Fibroblast of lung (primary cell): ENCODE measurements around the gene MYADML2. TPM values are rescaled to one million over a fixed set of nuclear protein-coding genes. Genes with fewer than 3 reads are reported as not detected.
A peak's percentile ranks its signal among the peaks of the same experiment; 100 is the strongest.

Source experiments
- DNase-seq, 2 donors: peaks; one replicate each; pipeline versions ENCODE4 v3.0.0 to v3.0.0-alpha.2; 2010; ENCODE audit warnings: low read depth in 2 of 2
- H2AFZ ChIP-seq: 2 replicates; pipeline ENCODE4 v1.5.1; 2012; ENCODE audit warnings: low read length, control low read depth, inconsistent platforms
- H3K27ac ChIP-seq: 2 replicates; pipeline ENCODE4 v1.5.1; 2011; ENCODE audit warnings: low read length, control low read depth; ENCODE audit not compliant: insufficient read depth
- H3K27me3 ChIP-seq: 2 replicates; pipeline ENCODE4 v1.5.1; 2011; ENCODE audit warnings: mild to moderate bottlenecking, low read length; ENCODE audit not compliant: control insufficient read depth, insufficient read depth
- H3K36me3 ChIP-seq: 2 replicates; pipeline ENCODE4 v1.5.1; 2011; ENCODE audit warnings: low read length; ENCODE audit not compliant: control insufficient read depth, insufficient read depth
- H3K4me1 ChIP-seq: 2 replicates; pipeline ENCODE4 v1.5.1; 2011; ENCODE audit warnings: low read length; ENCODE audit not compliant: control insufficient read depth, insufficient read depth; ENCODE audit errors: extremely low read depth
- H3K4me2 ChIP-seq: 2 replicates; pipeline ENCODE4 v1.5.1; 2011; ENCODE audit warnings: low read length, control low read depth; ENCODE audit not compliant: insufficient read depth; ENCODE audit errors: extremely low read depth
- H3K4me3 ChIP-seq, 4 experiments: fragments of 200-600 bp in 1 of 4; sonication (generic) in 1 of 4; replicated peaks in 1 of 4; 2 replicates each; pipeline ENCODE4 v1.5.1; 2011 to 2016; ENCODE audit warnings: low read length in 4 of 4, low read depth in 3 of 4, mild to moderate bottlenecking in 3 of 4, control low read depth in 2 of 4, inconsistent platforms in 1 of 4, mixed read lengths in 1 of 4; ENCODE audit not compliant: insufficient read depth in 1 of 4; ENCODE audit errors: control extremely low read depth in 1 of 4
- H3K79me2 ChIP-seq: 2 replicates; pipeline ENCODE4 v1.5.1; 2012; ENCODE audit warnings: mild to moderate bottlenecking, low read length, inconsistent platforms; ENCODE audit not compliant: control insufficient read depth, insufficient read depth
- H3K9ac ChIP-seq: 2 replicates; pipeline ENCODE4 v1.5.1; 2011; ENCODE audit warnings: mild to moderate bottlenecking, low read length, control low read depth; ENCODE audit not compliant: insufficient read depth
- H3K9me3 ChIP-seq: 2 replicates; pipeline ENCODE4 v1.5.1; 2012; ENCODE audit warnings: low read depth, low read length; ENCODE audit not compliant: control insufficient read depth, insufficient read depth
- H4K20me1 ChIP-seq: 2 replicates; pipeline ENCODE4 v1.5.1; 2011; ENCODE audit warnings: low read length; ENCODE audit not compliant: control insufficient read depth, insufficient read depth; ENCODE audit errors: extremely low read depth
- CTCF ChIP-seq, 2 donors: IDR thresholded peaks in 1 of 2; conservative IDR thresholded peaks in 1 of 2; 1 replicate in 1 of 2; 2 replicates in 1 of 2; pipeline ENCODE4 v1.5.1; 2011 to 2012; ENCODE audit warnings: low read length in 2 of 2, control low read depth in 1 of 2, inconsistent platforms in 1 of 2, low read depth in 1 of 2, mild to moderate bottlenecking in 1 of 2
- EZH2 ChIP-seq: IDR thresholded peaks from 2 replicates; pipeline ENCODE4 v1.5.1; 2012; ENCODE audit warnings: low read length, control low read depth, mild to moderate bottlenecking; ENCODE audit errors: missing control alignments
- polyA plus RNA-seq, 2 donors: library from polyadenylated mRNA; depleted of rRNA in 1 of 2; stranded (reverse) in 1 of 2; unstranded in 1 of 2; fragments of >200 nt; gene quantifications; 2 replicates each; pipeline ENCODE4 v1.2.1, GENCODE V29; 2011 to 2012; ENCODE audit warnings: missing spikeins in 1 of 2
- total RNA-seq: library from RNA; depleted of rRNA; stranded (reverse); fragments of >200 nt; gene quantifications from 2 replicates; pipeline ENCODE4 v1.2.1, GENCODE V29; 2014

The MYADML2 gene
- total and polyA plus RNA-seq, 2 donors (not counting 1 experiment from before 2014, with no cell fraction given), result not detected

- Histone ChIP-seq H3K36me3 (peaks cover 2% of the 10 kb centered on the region), H3K9me3 (no peaks in the 10 kb centered on the region), H3K4me2 (no peak overlapping the region), H3K27me3 (no peaks in the 10 kb centered on the region), H2AFZ (no peak overlapping the region), H4K20me1 (no peaks in the 10 kb centered on the region), H3K27ac (no peak overlapping the region), H3K79me2 (no peaks in the 10 kb centered on the region), H3K4me3 (no peak overlapping the region), H3K4me1 (peaks cover 18% of the 10 kb centered on the region), H3K9ac (no peak overlapping the region)
- TF ChIP-seq EZH2, result no peak
- TF ChIP-seq CTCF (conservative IDR thresholded peaks at IDR 0.05 in 1 of 2, IDR thresholded peaks at IDR 0.05 in 1 of 2; ENCODE audit: low read depth in 1 of 2, low read length in 2 of 2), result no peak
- DNase-seq, result peak in 1 of 2 donors; percentile 33
Observed at GRCh38 chr17:81994593-81995462, 47.8 kb upstream of the MYADML2 start.

DNA sequence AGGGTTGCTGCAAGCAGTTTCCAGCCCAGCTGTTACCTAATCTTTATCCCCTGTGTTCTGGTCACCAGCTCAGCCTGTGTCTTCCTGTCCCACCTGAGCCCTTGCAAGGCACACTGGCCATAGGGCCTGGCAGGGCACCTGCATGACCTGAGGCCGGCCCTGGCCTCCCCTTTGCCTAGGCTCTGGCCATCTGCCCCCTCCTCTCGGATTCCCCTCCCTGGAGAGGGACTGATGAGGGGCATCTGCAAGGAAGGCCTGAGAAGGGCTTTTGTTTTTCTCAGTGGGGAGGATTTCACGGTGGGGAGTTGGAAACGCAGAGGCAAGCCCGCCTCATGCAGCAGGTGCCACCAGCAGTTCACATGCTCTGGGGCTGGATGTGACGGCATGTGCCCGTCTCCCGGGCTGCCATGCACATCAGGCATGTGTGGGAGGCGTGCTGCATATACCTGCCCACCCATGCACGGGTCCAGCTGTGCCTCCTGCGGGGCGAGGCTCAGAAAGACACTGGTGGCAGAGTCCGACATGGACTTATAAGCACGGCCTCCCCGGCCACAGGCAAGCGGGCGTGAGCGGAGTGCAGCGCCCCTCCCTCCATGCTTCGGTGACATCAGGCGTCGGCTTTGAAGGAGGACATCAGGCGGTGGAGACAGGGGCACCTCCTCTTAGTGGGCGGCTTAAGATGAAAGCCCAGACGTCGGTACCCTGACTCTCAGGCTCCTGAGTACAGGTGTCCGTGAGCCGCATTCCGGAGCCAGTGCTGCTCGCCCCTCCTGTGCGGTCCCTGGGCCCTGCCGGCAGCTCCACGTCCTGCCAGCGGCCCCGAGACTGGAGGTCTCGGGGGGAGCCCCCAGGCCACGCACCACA is 46.9 kb upstream of the MYADML2 start:
- Histone ChIP-seq H3K4me3 (no peak overlapping the region), H2AFZ (no peak overlapping the region), H3K27me3 (no peaks in the 10 kb centered on the region), H3K9me3 (no peaks in the 10 kb centered on the region), H3K4me2 (no peak overlapping the region), H3K4me1 (peaks cover 18% of the 10 kb centered on the region), H3K27ac (no peak overlapping the region), H3K36me3 (peaks cover 2% of the 10 kb centered on the region), H3K79me2 (no peaks in the 10 kb centered on the region), H3K9ac (no peak overlapping the region), H4K20me1 (no peaks in the 10 kb centered on the region)
- DNase-seq, result no peak
- TF ChIP-seq EZH2 (no peak), CTCF (conservative IDR thresholded peaks at IDR 0.05 in 1 of 2, IDR thresholded peaks at IDR 0.05 in 1 of 2; ENCODE audit: low read depth in 1 of 2, low read length in 2 of 2) (no peak)
